ENCODE measurements around the gene DPM1.

DPM1 gene

GRCh38 chr20:50957798-50958614 is at the start of gene DPM1:
TSS of gene DPM1 (minus strand) at chr20:50958532. CDS start at chr20:50958523, 9 bp downstream.
- peak; percentile 74 for DNase-seq

DNA sequence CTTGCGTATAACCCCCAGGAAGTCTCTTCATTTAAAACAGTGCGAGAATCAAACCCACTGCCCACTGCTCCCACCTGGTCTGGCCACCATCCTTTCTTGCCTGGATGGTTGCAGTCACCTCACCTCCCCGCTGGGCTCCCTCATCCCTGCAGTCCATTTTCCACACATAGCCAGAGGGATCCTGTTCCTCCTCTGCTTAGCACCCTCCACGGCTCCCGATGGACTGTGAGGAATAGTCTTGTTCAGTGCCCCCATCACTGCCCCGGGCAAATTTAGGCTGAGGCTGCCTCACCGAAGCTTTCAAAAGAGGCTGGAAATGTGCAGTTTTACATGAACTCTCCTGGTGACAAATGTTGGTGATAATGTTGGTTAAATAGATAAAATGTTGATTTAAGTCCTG is 46.9 kb upstream of the DPM1 start:
- DNase-seq: no peak

GRCh38 chr20:51004781-51005180 is 46.4 kb upstream of the DPM1 start:
- no peak for DNase-seq

DNA sequence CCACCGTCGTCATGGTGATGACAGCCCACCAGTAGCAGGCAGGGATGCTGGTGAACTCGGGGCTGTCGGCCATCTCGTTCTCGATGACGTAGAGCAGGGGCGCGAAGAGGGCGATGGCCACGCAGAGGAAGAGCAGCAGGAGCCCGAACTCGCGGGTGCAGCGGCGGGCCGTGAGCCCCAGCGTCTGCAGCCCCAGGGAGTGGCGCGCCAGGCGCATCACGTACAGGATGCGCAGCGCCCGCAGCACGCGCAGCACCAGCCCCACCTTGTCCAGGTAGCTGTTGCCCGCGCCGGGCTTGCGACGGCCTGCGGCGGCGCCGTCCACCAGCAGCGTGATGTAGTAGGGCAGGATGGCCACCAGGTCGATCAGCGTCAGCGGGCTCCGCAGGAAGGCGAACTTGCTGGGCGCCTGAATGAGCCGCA is 46.0 kb upstream of the DPM1 start:
- no peak for DNase-seq

- DNase-seq: no peak
Observed at GRCh38 chr20:51003753-51004152, 45.4 kb upstream of the DPM1 start.

GRCh38 chr20:51002633-51003032 is 44.3 kb upstream of the DPM1 start:
- no peak for DNase-seq

DNA sequence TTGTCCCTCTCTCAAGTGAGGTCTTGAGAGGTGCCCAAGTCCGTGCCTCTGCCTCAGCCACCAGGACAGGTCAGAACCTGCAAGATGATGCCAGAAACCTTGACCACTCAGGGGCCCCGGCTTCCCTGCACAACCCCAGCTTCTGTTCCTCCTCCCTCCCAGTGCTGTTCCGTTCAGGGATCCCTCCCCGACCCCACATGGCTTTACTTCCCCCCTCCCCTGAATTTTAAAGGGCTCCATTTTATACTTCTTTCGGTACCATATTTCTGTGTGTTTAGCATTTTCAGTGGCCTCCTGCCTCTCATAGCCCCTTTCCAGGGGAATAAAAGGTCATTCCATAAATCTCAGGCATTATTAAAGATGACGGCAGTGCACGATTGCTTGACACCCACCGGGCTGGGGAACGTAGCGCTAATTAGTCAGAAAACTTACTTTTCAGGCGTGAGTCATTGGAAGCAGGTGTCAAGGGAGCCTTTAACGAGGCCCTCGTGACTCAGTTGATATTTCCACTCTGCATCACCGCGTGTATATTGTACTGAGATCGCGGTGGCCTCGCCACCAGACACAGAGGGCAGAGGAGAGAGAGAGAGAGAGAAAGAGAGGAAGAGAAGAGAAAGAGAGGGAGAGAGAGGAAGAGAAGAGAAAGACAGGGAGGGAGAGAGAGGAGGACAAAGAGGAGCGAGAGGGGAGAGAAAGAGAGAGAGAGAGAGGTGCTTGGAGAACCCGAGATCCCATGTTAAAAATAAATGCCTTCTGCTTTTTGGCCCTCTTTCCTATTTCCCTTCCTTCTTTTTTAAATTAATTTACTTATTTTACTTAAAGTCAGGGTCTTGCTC is 43.3 kb upstream of the DPM1 start:
- no peak for DNase-seq

DNA sequence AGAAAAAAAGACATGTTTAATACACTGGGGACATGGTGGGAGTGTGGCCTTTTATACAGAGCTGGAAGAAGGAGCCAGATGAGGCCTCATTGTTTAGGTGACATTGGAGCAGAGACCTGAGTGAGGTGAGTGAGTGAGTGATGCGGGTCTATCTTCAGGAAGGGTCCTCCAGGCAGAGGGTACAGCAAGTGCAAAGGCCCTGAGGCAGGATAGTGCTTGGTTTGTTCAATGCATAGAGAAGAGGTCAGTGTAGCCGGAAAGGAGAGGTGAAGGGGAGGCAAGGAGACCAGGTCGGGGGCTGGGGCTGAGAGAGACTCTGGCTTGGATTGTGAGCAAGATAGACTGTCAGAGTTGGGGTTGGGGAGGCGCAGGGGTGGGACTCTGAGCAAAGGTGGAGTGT is 41.0 kb upstream of the DPM1 start:
- no peak for DNase-seq

DNA sequence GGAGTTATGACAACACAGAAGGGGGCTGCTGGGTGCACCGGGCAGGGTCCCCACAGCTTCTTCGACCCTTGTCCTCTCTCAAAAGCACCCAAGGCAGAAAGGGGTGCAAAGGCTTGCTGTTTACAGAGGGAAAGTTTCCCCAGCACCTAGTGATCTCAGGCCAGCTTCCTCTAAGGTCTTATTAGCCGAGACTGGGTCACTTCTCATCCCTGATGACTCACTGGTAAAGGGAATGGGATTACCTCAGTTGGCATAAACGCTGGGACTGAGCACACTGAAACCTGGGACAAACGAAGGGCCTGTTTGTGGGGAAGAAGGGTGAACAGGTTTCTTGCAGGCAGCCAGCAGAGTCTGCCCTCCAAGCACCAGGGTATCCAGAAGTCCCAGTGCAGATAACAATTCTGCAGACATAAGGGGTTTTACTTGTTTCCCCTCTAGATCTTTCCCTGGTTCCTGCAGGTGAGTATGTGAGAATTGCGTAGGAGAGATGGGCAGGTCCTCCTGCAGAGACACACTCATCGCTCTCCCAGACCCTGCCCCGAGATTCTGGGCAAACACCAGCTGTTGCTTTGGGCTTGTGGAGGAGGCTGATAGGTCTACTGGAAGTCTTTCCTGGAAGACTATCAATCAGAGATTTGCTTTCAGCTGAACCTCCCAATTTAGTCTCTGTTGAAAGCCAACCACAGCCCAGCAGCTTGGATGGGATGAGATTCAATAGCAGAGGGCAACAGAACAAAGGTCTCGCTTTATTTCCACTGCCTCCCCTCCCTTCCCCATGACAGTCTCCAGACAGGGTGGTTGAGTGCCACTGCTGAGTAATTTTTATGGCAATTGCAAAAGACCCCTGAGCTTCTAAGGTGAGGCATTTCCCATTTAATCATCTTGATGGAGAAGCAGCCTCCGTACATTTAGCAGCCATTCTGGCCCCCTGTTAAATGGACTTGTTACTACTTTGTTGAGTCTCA is 38.9 kb upstream of the DPM1 start:
- no peak for DNase-seq

DNA sequence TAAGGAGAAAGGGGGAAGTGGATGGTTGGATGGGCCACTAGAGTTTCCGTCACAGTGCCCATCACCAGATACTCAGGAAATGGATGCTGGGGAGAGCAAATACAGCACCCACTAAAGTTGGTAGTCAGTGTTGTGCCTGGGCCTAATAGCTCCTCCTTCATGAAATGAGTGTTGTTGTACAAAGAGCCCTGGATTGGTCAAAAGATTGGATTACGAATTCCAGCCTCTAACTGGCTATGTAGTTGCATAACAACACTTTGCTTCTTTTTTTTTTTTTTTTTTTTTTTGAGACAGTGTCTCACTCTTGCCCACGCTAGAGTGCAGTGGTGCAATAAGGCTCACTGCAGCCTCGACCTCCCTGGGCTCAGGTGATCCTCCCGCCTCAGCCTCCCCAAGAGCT is 37.2 kb upstream of the DPM1 start:
- no peak for DNase-seq

DNA sequence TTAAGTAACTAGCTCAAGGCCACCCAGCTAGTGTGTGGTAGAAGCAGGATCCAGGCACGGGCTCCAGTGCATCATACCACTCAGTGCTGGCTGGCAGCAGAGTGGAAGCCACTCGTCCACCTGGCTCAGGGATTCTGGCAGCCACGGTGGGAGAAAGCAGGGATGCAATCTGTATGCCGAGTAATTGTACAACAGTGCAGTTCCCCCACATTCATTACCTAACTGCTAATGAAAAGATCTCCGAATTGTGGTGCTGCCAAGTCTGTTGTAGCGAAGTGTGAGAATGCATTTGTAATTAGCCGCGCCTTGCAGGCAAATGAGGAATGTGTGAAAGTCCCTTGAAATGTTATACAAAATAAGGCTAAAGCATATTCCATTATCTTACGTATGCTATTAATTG is 35.5 kb upstream of the DPM1 start:
- DNase-seq: no peak

GRCh38 chr20:50992733-50993457 is 34.6 kb upstream of the DPM1 start:
- peak; percentile 46 for DNase-seq

DNA sequence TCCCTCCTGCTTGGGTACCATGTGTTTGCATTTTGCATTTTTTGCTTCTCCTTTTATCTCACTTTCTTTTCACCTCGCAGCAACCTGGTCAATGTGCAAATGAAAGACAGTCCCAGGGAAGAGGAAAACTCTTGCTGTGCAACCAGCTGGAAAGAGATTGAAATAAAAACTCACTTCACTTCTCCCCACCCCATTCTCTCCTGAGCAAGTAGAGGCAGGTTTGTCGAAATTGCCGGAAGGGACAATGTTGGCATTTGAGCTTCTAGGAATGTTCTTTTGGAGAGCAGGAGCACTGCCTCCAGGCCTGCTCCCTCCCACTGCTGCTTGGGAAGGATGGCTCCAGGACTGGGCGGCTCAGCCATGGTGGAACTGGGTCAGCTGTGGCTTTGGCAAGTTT is 34.0 kb upstream of the DPM1 start:
- no peak for DNase-seq

- no peak for DNase-seq
Observed at GRCh38 chr20:50991076-50991475, 32.7 kb upstream of the DPM1 start.

GRCh38 chr20:50987493-50988210 is 29.3 kb upstream of the DPM1 start:
- peak; percentile 34 for DNase-seq

GRCh38 chr20:50983321-50983720 is 25.0 kb upstream of the DPM1 start:
- no peak for DNase-seq

DNA sequence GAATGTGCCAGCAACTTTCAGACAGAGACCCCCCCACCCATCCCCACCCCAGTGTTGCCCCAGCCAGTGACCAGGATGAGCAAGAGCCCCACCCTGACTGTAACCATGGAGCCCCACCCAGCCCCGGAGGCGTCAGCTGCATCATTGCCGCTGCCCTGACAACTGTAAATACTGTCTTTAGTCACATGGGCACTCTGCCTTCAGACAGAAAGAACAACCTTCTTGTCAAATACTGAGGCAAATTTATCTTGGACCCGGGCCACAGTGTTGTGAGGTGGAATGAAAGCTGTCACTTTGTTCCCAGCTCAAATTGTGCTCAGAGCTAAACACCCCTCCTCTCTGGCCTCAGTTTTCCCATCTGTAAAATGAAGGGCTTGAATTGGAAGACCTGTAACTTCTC is 24.0 kb upstream of the DPM1 start:
- DNase-seq: no peak

GRCh38 chr20:50981714-50982048 is 23.3 kb upstream of the DPM1 start:
- no peak for DNase-seq

- peak; percentile 61 for DNase-seq
Observed at GRCh38 chr20:50980851-50981713, 22.8 kb upstream of the DPM1 start.

DNA sequence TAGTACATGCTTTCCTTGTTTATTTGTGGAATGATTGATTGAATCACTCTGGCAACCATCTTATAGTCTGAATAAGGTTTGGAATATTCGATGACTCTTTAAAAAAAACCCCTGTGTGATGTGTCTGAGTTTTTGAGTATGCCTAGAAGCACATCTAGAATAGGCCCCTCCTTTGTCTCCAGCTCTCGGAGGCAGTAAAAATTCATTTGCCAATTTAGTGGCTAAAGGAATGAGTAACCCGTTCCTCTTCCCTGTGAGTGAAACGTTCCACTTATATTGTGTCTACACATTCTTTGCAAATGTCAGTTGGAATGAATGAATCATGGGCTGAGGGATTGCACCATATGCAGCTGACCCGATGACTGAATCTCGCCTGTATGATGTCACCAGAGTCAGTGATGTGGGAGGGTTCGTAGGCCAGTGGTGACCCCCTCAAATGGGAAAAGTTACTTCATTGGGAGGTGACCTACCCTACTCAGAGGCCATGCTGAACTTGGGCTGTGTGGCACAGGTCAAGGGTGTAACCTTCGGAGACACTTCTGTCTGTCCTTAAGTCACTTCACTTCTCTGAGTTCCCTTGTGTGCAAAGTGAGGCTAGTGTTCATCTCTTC is 21.8 kb upstream of the DPM1 start:
- peak; percentile 55 for DNase-seq
